ENCODE data around the gene ATP5MC2.
"Not testable (repeated sequence)": the region's sequence is repeated elsewhere in the genome, so short reads cannot be mapped to it uniquely, and the experiment has no call there.

Gene ATP5MC2

DNA sequence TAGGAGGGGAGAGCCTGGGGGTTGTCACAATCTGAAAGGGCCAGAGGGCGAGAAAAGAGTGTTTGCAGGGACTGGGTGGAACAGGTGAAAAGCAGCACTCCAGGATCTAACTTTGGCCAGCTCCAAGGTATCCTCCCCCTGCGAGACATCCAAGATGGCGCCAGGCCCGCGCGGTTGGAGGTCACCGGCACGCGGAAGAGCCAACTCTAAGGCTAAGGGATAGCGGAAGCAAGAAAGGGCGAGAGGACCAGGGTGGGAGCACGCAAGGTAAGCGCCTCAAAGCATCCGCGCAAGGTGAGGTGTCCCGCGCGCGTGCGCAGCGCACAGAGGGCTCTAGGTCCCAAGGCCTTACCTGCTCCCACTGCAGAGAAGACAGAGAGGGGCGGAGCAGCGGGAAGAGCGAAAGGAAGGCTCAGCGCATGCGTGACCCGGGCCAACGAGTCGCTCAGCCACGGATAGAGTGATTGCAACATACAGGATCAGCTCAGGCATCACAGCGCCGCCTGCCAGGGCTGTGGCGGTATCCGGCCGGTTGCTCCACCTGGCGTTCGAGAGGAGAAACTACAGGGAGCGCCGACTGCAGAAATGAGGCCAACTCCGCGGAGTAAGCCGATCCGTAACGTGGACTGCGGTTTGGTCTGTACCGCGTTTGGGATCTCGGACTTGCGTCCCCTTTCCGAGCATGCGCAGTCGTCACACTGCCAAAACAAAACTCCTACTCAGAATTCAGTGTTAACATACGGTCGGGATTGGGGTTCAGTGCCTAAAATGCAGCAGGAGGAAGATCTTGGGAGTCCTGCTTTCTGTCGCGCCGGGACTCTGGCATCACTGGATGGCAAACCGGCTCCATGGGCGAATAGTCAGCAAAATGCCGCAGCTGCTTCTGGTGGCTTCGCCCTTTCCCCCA lies at the start of gene ATP5MC2:
ATP5MC2 (minus strand) TSS at position 383 of the 907 bp plus-strand sequence. CDS start 3,469 bp downstream, outside the sequence.
- DNase-seq (ENCODE audit: low read depth, low spot score) = peak; percentile 99

DNA sequence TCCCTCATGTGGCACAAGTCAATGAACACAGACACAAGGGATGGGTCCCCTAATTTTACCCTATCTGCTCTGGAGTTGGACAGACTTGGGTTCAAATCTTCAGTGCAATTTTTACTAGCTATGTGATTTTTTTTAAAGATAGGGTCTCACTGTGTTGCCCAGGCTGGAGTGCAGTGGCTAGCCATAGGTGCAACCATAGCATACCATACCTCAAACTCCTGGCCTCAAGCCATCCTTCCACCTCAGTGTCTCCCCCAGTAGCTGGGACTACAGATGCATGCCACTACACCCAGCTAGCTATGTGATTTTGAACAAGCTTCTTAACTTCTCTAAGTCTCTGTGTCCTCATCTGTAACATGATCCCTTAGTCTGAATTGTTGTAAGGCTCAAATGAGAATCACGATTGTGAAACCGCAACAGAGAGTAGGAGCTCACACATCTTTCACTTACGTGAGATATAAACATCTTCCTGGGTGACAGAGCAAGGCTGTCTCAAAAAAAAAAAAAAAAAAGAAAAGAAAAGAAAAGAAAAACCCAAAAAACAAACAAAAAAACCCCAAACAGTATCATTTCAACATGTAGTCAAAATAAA lies 46.7 kb upstream of the ATP5MC2 start:
- DNase-seq (ENCODE audit: low read depth, low spot score) = no peak

DNA sequence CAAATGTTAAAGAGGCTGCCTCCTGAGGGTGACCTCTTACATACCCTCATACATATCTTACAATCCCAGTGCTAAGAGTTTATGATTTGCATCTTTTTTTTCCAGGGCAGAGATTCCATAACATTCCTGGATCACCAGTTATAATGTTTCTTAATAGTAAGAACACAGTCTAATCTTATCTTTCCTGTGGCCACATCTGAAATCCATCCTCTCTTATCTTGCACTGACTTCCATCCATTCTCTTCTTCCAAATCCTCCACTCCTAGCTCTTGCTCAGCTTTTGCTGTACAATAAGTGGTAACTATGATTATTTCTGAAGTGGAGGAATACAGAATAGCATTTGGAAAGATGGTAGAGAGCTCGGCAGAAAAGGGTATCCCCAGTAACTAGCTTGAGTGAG lies 45.1 kb upstream of the ATP5MC2 start:
- no peak for DNase-seq (ENCODE audit: low read depth, low spot score)

DNA sequence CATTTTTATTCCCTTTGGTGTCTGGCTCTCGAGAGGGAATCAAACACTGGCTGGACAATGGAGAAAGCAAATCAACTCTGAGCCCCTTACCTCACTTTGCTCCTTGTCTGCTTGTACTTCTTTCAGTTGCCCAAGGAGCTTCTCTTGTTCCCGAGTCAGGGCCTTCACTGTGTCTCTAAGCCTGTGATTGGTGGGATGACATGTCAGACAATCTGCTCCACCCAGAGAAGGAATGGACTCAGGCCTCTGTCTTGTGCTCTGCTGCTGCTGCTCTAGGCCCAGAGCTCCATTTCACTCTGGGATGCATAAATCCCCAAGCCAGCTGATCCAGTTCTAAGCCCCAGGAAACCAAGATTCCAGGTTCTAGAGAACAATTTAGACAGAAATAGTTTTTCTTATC lies 43.8 kb upstream of the ATP5MC2 start:
- DNase-seq (ENCODE audit: low read depth, low spot score) = no peak

DNA sequence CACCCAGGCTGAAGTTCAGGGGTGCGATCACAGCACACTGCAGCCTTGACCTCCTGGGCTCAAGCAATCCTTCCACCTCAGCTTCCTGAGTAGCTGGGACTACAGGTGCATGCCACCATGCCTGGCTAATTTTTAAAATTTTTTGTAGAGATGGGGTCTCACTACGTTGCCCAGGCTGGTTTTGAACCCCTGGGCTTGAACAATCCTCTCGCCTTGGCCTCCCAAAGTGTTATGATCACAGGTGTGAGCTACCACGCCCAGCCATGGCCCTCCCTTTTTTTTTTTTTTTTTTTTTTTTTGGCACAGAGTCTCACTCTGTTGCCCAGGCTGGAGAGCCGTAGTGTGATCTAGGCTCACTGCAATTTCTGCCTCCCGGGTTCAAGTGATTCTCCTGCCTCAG lies 42.7 kb upstream of the ATP5MC2 start:
- DNase-seq (ENCODE audit: low read depth, low spot score) = not testable (repeated sequence)

DNA sequence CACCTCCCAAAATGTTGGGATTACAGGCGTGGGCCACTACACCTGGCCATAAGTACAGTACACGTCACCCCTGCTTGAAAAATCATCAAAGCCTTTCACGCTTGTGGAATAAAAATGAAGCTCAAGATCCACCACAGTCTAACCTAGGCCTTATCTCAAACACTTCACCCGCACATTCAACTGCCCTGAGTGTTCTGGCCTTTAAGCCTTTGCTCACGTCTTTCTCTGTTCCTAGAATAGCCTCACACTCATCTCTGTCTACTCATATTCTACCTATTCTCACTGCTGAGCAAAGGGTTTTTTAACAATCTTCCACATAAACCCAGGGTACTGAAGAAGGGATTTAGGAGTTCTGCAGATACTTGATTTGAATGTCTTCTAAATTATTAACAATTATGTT lies 41.4 kb upstream of the ATP5MC2 start:
- DNase-seq (ENCODE audit: low read depth, low spot score) = no peak

DNA sequence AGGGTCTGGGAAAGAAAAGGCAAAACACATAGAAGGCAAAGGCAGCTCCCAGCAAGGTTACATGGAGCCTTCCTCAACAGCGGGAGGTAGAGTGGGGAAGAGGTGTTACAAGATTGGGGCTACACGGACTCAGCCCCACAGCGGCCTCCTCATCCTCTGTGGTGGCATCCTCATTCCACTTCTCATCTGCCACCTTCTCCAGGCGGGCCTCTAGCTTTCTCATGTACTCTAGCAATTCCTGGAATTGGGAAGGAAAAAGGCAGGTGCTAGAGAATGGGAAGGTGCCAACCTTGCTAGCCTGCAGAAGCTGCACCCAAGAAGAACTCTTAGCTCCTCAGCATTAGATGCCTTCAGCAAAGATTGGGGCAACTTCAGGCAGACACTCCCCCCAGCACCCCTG lies 38.1 kb upstream of the ATP5MC2 start:
- DNase-seq (ENCODE audit: low read depth, low spot score) = no peak

DNA sequence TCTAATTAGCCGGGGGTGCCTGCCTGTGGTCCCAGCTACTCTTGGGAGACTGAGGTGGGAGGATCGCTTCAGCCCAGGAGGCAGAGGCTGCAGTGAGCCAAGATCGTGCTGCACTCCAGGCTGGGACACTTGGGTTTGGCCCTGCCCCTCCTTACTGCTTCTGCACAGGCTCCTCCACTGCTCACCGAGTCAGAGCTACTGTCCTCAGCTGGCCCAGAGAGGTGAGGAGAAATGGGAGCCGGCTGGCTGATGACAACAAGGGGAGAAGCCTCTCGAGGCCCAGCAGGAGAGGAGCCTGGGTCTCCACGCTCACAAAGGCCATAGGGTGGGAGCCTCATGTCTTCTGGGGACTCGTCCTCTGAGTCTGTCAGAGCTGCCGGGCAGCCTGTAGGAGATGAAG lies 37.6 kb upstream of the ATP5MC2 start:
- no peak for DNase-seq (ENCODE audit: low read depth, low spot score)

DNA sequence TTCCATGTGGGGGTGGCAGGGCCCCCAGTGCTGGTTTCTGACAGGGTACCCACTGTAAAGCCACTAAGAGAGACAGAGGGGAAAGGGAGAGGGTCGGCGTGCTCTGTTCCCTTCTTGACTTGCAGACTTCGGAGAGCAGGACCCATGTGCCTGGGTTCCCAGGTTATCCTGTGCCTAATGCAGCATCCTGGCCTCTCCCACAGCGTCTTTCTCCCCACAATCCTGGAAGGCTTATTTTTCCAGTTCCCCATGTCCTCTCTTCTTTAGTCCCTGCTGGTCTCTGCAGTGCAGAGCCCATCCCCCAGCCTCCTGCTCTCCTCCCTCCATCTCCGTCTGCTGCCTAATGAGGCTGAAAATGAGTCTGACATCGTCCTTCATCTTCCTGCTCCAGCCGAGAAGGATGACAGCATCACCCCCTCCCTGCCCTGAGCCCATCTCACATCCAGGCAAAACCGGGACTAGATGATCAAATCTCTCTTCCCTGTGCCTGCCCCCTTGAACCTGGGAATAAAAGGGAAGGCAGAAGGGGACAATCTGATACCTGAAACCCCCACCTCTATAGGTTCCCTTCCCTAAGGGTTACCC lies 36.3 kb upstream of the ATP5MC2 start:
- DNase-seq (ENCODE audit: low read depth, low spot score) = no peak

DNA sequence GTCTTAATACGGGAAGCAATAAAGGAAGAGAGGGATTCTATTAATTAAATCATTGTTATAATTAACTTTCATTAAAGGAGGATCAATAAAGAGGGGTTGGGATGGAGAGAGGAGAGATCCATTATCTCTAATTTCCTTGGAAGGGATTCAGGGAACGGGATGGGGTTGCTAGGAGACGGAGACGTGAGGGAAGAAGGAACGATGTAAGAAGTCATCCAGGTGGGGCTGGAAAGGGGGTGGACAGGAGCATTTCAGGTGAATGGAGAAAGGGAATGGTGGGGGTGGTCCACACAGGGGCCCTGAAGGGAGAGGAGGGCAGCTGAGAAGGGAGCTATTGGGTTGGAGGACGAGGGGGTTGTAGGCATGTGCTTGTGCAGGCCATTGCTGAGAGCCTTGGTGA lies 34.2 kb upstream of the ATP5MC2 start:
- no peak for DNase-seq (ENCODE audit: low read depth, low spot score)

DNA sequence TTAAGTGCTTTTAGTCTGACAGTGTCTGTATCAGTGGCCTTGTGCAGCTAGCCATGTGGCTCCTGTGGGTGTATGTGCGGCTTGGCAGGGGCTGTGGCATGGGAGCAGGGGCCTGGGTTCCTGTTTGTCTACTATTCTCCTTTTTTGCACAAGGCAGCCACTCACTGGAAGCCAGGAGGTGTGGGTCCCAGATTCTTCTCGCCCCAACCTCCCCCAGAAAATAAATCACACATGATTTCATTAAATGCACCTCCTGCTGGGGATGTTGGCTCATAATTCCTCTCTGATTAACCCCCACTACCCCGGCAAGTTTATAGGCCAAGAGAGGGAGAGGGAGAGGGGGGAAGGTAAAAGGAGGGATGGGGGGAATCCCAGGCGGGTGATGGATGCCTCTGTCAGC lies 33.8 kb upstream of the ATP5MC2 start:
- DNase-seq (ENCODE audit: low read depth, low spot score) = peak; percentile 28

DNA sequence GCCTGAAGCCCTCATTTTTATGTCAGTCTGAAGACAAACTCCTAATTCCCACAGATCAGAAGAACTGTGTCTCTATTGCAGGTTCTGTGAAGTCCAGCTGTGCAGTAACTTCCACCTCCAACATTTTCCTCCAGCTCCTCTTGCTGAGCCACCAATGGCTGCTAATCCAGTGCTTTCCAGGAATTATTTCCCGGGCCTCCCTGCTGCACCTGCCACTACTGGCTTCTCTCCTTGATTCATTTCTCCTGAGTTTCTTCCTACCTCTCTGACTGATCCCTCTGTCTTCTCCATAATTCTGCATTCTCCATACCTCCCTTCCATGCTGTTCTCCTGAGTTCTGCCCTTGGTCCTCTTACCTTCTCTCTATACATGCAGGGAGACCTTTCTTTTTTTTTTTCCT lies 30.2 kb upstream of the ATP5MC2 start:
- no peak for DNase-seq (ENCODE audit: low read depth, low spot score)

DNA sequence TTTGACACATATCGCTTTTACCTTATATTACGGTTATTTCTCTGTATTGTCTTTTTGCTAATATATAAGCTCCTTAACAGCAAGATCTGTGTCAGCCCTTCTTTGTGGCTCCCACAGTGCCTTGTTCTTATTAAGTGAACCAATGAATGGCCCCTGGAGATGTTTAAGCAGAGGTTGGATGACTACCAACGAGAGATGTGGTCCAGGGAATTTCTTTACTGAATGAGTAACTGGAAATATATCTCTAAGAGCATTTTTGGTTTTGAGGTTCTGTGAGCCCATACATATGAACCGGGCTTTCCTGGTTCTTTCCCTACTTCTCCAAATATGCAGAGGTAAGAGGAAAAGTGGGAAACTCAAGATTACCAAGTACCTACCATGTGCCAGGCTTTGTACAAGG lies 27.9 kb upstream of the ATP5MC2 start:
- peak; percentile 68 for DNase-seq (ENCODE audit: low read depth, low spot score)

DNA sequence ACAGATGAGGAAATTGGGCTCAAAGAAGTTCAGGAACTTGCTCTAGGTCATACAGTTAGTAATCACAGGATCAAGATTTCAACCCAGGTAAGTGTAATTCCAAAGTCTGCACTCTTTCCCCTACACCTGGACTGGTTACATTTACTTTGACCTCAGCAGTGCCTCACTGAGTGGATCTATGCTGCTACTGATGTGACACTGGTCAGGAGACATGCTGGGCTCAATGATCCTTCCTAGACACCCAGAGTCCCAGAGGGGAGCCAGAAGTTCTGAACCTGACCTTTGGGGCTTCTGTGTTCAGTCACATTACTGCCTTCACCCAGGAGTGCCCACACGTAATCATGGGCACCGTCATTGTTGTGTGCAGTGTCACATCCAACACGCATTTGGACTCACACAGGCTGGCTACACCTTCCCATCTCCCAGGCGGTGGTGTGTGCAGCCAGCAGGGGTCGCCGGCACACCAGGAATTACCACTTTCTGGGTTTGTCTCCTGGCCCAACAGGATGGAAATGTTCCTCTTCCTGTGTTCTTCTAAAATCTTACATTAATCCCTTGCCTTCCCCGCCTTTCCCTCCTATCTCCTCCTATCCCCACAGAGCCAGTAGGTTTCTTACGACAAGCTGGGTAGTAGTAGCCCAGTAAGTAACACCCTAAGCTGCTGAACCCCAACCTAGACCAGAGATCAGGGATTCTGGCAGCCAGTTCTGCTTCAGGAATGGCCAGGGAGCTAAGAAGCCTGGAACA lies 25.8 kb upstream of the ATP5MC2 start:
- DNase-seq (ENCODE audit: low read depth, low spot score) = peak; percentile 86

DNA sequence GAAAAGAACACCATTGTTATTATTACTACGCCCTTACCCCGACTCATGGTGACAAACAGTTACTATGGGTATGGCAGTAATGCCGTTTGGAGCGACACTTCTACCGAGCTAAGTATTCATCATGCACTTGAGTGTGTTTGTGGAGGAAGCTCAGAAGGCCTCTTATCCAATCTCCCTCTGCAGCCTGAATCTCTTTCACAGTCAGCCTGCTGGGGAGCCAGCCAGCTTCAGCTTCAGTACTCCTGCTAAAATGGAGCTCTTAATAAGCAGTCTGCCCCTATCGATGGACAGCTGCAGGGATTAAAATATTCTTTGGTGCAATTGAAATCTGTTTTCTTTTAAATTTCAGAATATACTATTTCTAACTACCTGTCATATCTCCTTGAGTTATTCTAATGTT lies 24.7 kb upstream of the ATP5MC2 start:
- DNase-seq (ENCODE audit: low read depth, low spot score) = no peak

DNA sequence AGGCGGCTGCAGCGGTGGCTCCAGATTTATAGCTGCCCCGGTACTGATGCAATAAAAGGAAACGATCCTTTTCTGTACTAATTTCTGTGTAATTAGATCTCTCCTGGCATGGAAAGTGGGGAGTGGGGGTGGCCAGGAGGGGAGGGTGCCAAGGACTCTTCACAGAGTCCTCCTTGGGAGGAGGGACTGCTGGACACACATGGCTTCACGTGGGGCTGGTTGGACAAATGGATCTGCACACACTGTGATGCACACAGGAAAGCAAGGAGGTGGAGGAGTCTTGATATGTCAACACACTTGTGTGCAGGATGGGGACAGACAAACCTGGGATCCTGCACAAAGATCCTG lies 23.8 kb upstream of the ATP5MC2 start:
- DNase-seq (ENCODE audit: low read depth, low spot score) = no peak

DNA sequence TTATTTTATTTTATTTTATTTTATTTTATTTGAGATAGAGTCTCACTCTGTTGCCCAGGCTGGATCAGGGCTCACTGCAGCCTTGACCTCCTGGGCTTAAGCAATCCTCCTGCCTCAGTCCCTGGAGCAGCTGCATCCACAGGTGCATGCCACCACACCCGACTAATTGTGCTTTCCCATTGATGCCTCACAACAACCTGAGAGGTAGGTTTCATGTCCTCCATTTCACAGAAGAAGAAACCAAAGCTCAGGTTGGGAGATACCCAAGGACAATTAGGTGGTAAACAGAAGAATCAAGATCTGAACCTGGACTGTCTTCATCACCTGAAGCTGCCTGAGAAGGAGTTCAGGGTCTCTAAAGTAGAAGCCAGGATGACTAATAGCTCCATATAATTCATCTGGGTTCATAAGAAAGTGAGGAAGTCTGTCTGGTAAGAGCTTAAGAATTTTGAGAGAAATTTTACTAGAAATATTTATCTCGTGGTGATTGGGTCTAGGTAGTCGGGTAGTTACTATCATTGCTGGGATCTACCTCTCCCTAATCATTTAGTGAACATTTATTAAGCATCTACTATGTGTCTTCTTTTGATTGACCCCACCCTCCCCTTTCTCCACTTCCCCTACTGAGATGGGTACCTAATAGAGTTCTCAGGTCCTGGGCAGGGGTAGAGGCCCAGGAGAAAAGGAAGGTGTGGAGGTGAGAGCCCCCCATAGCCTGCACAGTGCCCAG lies 23.2 kb upstream of the ATP5MC2 start:
- no peak for DNase-seq (ENCODE audit: low read depth, low spot score)

DNA sequence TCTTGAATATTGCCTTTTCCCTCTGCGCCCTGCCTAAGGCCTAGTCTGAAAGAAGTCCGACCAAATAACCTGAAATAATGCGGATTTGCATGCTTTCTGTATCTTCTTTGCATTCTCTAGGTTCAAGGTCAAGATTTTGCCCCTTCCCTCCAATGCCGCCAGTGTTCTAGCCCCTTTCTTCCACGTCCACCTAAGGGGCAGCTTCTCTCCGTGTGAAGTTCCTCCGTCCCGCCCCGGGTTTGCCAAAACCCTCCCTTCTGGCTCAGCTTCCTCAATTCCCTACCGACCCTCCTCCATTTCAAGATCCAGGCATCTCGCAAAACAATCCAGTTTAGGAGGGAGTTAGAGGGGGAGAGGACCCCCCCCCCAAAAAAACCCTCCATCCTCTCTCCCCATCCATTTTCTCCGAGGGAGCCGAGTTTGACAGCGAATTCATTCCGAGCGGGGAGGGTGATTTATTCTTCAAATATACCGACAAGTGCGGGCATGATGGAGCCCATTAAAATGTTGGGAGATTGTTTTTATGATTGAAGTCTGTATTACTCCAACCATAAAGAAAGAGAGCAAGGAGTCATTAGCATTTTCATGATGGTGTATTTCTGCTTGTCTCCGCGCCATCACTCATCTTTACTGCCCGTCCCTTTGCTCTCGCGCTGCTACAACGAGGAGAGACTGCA lies 20.9 kb upstream of the ATP5MC2 start:
- DNase-seq (ENCODE audit: low read depth, low spot score) = no peak

DNA sequence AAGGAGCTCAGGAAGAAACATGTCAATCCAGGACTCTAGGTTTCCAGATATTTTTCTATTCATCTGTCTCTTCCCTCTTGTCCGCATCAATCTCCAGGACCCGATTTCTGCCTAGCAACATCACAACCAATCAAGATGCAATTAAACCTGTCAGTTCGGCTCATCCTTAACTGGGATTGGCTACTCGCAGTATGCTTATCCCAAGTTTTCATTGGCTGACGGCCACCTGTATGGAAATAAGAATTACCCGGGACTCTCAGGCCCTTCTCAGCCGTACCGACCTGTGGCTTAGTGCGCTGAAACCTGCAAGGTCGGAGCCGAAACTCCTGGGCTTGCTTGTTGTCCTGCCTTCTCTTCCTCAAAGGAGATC lies 20.4 kb upstream of the ATP5MC2 start:
- DNase-seq (ENCODE audit: low read depth, low spot score) = peak; percentile 90

DNA sequence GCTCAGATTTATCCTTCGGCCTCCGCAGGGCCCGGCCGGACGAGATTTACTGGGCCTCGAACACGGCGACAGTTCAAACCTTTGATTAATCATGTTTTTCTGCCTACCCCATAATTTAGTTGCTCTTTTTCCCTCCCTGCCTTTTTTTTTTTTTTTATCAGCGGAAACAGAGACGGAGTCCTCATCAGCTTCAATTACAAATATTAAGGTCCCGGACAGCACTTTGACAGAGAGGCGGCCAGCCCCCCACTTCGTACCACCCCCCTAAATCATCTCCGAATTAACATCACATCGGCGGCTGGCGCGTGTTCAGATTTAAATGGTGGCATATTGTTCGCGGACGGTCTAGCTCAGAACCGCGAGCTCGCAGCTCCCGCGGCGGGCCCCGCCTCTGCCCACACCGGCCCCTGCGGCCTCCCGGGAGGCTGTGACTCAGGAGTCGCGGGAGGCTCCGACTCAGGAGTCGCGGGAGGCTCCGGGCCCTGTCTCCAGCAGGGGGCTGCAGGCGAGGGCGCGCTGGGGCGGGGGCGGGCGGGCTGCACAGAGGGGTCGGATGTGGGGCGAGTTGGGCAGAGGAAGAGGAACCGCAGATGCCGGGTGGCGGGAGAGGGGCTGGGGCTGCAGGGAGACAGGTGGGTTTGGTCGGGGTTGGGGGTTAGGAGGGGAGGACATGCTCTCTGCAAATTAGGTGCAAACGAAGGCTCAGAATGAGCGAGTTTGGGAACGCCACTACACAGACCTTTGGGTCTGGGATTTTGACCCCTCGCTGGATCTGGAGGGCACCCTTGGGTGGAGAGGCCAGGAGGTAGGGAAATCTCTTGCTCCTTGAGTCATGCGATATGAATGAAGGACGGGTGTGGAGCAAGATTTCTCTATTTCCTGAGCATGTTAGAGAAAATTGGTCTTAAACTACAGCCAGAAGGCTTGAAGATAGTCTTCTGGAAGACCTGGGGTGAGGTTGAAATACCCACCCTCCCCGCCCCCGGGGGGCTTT lies 19.6 kb upstream of the ATP5MC2 start:
- peak; percentile 82 for DNase-seq (ENCODE audit: low read depth, low spot score)

Data from astrocyte of the hippocampus (primary cell).